CD4-positive, alpha-beta T cell treated with Interleukin-15 for 4 hours (primary cell): Measurements from ENCODE around the gene IQGAP2.
"Not testable (repeated sequence)": the region's sequence is repeated elsewhere in the genome, so short reads cannot be mapped to it uniquely, and the experiment has no call there.

Experiments used
- DNase-seq: peaks from one replicate; pipeline ENCODE4 v3.0.0-alpha.2; 2020; ENCODE audit warnings: low spot score

IQGAP2 gene

DNA sequence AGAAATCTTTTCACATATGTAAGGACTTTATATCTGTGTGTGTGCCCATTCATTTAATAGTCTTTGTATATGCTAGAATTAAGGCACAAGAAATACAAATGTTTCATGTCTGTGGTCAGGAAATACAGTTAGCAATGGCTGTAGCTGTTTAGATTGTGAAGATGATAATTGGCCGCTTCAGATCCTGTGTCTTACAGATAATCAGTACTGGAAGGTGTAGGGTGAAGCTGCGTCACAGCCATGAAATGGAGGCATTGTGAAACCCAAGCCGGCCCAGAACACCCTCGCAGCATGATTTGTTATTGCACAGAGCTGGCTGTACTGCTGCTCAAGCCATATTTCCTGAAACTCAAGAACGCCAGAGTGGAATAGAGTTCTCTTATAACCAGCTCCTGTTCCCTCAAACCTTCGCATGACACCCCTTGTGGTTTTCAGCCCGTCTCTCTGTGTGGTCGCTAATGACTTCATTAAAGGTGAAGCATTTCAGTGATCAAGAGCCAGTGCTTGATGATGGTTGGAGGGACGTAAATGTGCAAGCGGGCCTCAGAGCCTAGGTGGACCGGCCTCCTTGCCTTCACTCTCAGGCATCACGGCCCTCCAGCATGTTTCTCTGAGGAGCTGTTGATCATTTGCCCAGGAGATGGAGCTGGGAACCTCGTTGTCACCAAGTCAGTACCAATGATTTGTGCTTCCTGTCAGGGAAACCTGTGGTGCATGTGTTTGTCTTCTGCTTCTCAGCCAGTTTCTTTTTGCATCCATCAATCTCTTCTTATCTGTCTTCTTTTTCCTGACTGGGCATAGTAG lies 140.0 kb downstream of the IQGAP2 start:
- DNase-seq = peak; percentile 65

GRCh38 chr5:76544268-76544926 lies 141.3 kb downstream of the IQGAP2 start:
- peak; percentile 69 for DNase-seq

DNA sequence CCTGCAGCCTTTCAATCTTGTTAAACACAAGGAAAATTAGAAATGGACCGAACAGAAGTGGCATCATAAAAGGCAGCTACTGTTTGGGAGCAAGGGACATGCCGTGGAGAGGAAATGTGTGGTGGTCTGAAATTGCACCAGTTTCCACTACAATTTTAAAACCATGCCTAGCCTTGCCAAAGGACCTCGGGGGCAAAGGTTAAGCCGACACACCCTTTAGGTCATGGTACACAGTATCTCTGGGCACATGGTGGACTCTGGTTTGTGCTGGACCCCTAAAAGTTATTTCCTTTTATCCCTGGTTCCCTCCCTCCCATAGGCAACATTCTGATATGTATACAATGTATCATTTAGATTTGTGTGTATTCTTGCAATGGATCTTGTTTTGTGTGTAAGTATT lies 142.1 kb downstream of the IQGAP2 start:
- DNase-seq = no peak

GRCh38 chr5:76546497-76547102 lies 143.5 kb downstream of the IQGAP2 start:
- no peak for DNase-seq

DNA sequence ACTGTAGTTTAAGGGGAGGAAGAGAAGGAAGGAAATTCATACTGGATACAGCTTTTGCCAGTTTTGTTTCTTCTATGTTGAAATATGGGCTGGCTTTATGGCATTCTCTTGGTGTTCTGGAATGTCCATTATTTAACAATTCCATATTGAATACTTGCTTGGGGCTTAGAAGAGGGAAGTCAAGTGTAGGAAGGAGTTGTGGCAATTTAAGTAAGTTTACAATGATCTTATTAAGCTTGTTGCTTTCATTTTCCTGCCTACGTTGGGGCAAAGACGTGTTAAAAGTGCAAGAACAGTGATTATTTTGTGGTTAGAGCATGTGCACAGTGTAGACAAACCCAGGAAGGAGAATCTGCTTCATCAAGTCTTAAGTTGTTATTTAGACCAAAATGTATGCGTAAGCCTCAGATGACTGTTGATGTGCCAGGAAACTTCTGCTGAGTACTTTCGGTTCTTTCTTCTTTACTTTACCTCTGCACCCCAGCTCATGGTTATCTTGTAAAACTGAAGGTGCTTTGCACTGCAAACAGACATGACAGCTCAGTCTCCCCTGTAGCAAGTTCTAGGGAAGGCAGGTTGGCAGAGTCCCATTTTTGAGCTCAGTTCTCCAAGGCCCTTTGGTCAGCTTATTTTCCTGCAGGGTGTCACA lies 144.3 kb downstream of the IQGAP2 start:
- peak; percentile 80 for DNase-seq

DNA sequence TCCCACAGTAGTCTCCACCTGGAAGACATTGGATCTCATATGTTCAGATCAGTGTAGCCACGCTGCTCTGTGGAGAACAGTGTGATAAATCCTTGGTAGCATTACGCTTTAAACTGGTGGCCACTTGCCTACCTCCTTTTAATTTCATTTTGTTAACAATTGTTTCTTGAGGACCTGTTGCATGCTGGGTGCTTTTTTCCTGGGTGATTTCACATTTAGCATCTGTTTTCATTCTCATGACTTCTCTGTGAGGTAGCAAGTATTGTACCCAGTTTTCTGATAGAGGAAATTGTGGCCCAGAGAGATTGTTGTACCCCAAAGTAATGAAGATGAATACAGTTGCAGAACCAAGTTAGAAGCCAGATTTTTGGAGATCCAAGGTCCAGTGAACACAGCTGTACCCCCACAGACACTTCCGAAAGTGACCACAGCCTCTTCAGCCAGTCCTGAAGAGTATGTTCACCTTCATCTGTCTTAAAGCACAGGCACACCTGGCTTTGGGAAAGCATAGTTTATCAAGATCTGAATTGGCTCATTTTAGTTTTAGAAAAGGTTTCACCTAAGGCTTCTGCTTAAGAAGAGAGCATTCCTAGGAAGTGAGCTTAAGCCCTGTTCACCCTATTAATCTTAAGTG lies 144.9 kb downstream of the IQGAP2 start:
- no peak for DNase-seq

- DNase-seq = no peak
Measured at GRCh38 chr5:76548525-76549229, 145.6 kb downstream of the IQGAP2 start.

DNA sequence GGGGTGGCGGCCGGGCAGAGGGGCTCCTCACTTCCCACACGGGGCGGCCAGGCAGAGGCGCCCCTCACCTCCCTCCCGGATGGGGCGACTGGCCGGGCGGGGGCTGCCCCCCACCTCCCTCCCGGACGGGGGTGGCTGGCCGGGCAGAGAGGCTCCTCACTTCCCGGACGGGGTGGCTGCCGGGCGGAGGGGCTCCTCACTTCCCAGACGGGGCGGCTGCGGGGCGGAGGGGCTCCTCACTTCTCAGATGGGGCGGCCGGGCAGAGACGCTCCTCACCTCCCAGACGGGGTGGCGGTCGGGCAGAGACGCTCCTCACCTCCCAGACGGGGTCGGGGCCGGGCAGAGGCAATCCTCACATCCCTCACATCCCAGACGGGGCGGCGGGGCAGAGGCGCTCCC lies 147.8 kb downstream of the IQGAP2 start:
- DNase-seq = not testable (repeated sequence)

GRCh38 chr5:76552546-76552945 lies 149.5 kb downstream of the IQGAP2 start:
- no peak for DNase-seq

DNA sequence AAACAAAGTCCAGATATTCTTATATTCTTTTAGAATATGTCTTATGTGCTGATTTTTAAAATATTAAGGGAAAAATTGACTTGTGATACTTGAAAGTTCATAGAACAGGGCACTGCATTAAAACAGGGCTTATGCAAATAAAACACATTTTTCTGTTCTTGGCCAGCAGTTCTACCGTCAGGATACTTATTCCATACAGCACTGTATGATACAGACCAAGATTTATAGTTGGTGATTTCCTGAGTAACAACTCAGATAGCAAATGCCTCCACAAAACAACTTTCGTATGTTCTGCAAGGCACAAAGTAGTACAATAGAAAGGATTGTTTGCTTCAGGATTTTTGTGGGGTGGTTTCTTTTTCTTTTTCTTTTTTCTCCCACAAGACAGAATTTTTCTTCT lies 150.2 kb downstream of the IQGAP2 start:
- no peak for DNase-seq

GRCh38 chr5:76555114-76555513 lies 152.0 kb downstream of the IQGAP2 start:
- no peak for DNase-seq

GRCh38 chr5:76555717-76556116 lies 152.6 kb downstream of the IQGAP2 start:
- DNase-seq = no peak

DNA sequence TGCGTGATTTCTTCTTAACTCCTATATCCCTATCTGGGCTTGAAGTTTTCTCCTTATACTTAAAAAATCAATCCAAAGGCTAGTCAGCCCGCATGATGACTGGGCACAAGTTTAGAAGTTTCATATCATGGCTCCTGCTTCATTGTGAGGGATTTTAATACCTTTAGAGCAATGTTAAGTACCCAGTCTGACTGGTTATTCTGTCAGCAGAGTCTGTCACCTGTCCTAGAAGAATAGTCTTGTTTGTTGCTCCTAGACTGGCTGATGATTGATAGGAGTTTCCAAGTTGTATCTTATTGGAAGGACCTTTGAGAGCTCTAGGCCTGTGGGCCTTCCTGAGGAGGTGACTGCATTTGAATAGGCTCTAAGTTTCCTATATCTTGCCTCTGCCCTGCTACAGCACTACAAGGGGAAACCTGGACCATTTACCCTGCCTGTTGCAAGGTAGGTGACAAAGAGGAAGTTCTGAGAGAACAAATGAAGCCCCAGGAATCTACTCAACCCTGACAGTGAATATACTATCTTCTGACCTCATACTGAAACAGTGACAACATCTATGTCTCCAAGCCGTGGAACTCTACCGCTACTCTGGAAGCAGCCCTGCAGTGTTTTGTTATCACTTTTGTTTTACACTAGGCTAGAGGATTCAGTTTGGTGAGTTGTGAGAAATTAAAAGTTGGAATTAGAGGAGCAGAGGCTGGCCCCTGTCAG lies 153.6 kb downstream of the IQGAP2 start:
- no peak for DNase-seq

- DNase-seq = no peak
Measured at GRCh38 chr5:76560952-76561891, 158.1 kb downstream of the IQGAP2 start.

GRCh38 chr5:76561959-76562358 lies 158.9 kb downstream of the IQGAP2 start:
- no peak for DNase-seq

- no peak for DNase-seq
Measured at GRCh38 chr5:76565009-76565408, 161.9 kb downstream of the IQGAP2 start.

- no peak for DNase-seq
Measured at GRCh38 chr5:76570153-76570552, 167.1 kb downstream of the IQGAP2 start.

- no peak for DNase-seq
Measured at GRCh38 chr5:76571559-76571958, 168.5 kb downstream of the IQGAP2 start.

- no peak for DNase-seq
Measured at GRCh38 chr5:76576450-76576849, 173.4 kb downstream of the IQGAP2 start.

DNA sequence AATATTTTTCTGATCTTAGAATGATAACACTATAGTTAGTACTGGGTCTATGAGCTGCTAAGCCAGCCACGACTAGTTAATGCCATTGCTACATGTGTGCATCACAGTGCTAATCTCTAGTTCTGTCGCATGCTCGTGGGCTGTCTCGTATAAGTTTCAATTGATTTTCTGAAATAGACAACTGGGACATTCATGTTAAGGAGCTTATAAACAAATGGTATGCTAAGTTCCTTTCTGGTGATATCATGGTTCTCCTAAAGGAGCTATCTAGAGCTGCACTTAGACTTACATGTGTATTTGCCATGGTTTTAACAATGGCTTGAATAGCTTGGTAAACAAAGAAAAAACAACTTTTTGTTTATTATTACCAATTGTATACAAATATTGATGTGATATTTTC lies 173.9 kb downstream of the IQGAP2 start:
- no peak for DNase-seq
